PC-3 (cell line): ENCODE results near the gene FAM222A.

ENCODE experiments used
- EZH2 ChIP-seq: fragments of 300-600 bp; sonication (generic); IDR thresholded peaks from one replicate; pipeline ENCODE4 v1.6.1; 2017; ENCODE audit warnings: antibody characterized with exemption, mild to moderate bottlenecking, low read length; ENCODE audit not compliant: unreplicated experiment
- TF ChIP-seq, protein P1 (sequence below): fragments of 300-600 bp; sonication (generic); conservative IDR thresholded peaks from 2 replicates; pipeline ENCODE4 v1.5.1; 2017; ENCODE audit warnings: antibody characterized with exemption, low read depth, mild to moderate bottlenecking, low read length

- TF ChIP-seq, protein P1, sequence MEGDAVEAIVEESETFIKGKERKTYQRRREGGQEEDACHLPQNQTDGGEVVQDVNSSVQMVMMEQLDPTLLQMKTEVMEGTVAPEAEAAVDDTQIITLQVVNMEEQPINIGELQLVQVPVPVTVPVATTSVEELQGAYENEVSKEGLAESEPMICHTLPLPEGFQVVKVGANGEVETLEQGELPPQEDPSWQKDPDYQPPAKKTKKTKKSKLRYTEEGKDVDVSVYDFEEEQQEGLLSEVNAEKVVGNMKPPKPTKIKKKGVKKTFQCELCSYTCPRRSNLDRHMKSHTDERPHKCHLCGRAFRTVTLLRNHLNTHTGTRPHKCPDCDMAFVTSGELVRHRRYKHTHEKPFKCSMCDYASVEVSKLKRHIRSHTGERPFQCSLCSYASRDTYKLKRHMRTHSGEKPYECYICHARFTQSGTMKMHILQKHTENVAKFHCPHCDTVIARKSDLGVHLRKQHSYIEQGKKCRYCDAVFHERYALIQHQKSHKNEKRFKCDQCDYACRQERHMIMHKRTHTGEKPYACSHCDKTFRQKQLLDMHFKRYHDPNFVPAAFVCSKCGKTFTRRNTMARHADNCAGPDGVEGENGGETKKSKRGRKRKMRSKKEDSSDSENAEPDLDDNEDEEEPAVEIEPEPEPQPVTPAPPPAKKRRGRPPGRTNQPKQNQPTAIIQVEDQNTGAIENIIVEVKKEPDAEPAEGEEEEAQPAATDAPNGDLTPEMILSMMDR: no peak
- TF ChIP-seq EZH2: no peak
Measured at GRCh38 chr12:109708939-109709338, 4.7 kb upstream of the FAM222A start.
